Heart left ventricle (tissue), 16 donors: ENCODE results near the gene CPLANE1. TPM values are rescaled to one million over a fixed set of nuclear protein-coding genes. Genes with fewer than 3 reads are reported as not detected.
"Not testable (repeated sequence)": the region's sequence is repeated elsewhere in the genome, so short reads cannot be mapped to it uniquely, and the experiment has no call there.

Source experiments
- ATAC-seq, 4 donors: fragments of 200-7000 bp; cut with Tn5 transposase; one replicate each; pipeline ENCODE4 v1.9.1; 2020 to 2022; ENCODE audit warnings: moderate library complexity in 4 of 4, mild to moderate bottlenecking in 3 of 4, moderate number of reproducible peaks in 1 of 4
- DNase-seq, 5 donors: peaks; one replicate each; pipeline ENCODE4 v3.0.0-alpha.2; 2020
- H3K27ac ChIP-seq, 12 donors: fragments of 200-600 bp; sonication (generic) in 4 of 12; one replicate each; pipeline versions ENCODE4 v1.5.0 to v1.8.0; 2016 to 2022; ENCODE audit warnings: mild to moderate bottlenecking in 2 of 12
- H3K27me3 ChIP-seq, 9 donors: fragments of 200-600 bp; sonication (generic) in 2 of 9; one replicate each; pipeline versions ENCODE4 v1.5.1 to v1.8.0; 2016 to 2022; ENCODE audit warnings: mild to moderate bottlenecking in 3 of 9
- H3K36me3 ChIP-seq, 9 donors: fragments of 200-600 bp; sonication (generic) in 2 of 9; one replicate each; pipeline versions ENCODE4 v1.5.0 to v1.8.0; 2018 to 2022; ENCODE audit warnings: mild to moderate bottlenecking in 2 of 9
- H3K4me1 ChIP-seq, 12 donors: fragments of 200-600 bp; sonication (generic) in 4 of 12; one replicate each; pipeline versions ENCODE4 v1.5.0 to v1.8.0; 2016 to 2022; ENCODE audit warnings: mild to moderate bottlenecking in 3 of 12
- H3K4me3 ChIP-seq, 12 donors: fragments of 200-600 bp; sonication (generic) in 4 of 12; one replicate each; pipeline versions ENCODE4 v1.5.0 to v1.8.0; 2017 to 2022; ENCODE audit warnings: mild to moderate bottlenecking in 9 of 12, moderate library complexity in 4 of 12
- H3K9me3 ChIP-seq, 12 donors: fragments of 200-600 bp; sonication (generic) in 4 of 12; one replicate each; pipeline versions ENCODE4 v1.5.0 to v1.8.0; 2016 to 2022; ENCODE audit warnings: mild to moderate bottlenecking in 1 of 12
- POLR2A ChIP-seq, 2 donors: fragments of 450-650 bp; IDR thresholded peaks; one replicate each; pipeline ENCODE4 v1.6.1; 2017; ENCODE audit warnings: antibody characterized with exemption in 2 of 2, mild to moderate bottlenecking in 2 of 2, moderate library complexity in 2 of 2
- WGBS, 4 donors: extraction: QIAGEN DNeasy Blood & Tissue Kit in 2 of 4; methylation state at CpG; one replicate each; pipeline versions ENCODE4 v1.1.5 to v1.1.7; 2013 to 2018; 5-methylcytosine and 5-hydroxymethylcytosine counted together
- intact Hi-C, 10 donors: fragments of 100-400 bp; cut with DNase I; formaldehyde crosslinking; loops; one replicate each; pipeline versions ENCODE4 v1.11.1 to v1.14.2; 2022
- polyA plus RNA-seq, 2 donors: library from polyadenylated mRNA; stranded (reverse); fragments of 200-250 nt; gene quantifications; one replicate each; pipeline ENCODE4 v1.2.3, GENCODE V29; 2013
- total RNA-seq, 9 donors: library from RNA; depleted of rRNA in 2 of 9; stranded (reverse); fragments of >200 nt in 2 of 9; fragmentation: NEBNext Ultra II Directional in 3 of 9; extraction: Animal tissue kit (Norgen Biotek cat#: 25700) in 3 of 9; gene quantifications; one replicate each; pipeline versions ENCODE4 v1.1.0 to v1.2.4, GENCODE V29; 2016 to 2023
- TF ChIP-seq, protein P1 (sequence below), 12 donors: fragments of 200-600 bp; sonication (generic) in 4 of 12; IDR thresholded peaks; one replicate each; pipeline versions ENCODE4 v1.5.0 to v1.8.0; 2018 to 2022; ENCODE audit warnings: antibody characterized with exemption in 12 of 12, mild to moderate bottlenecking in 5 of 12
- donor health status: ischemic (EF 13 %, LVEDD 7.1; RV severe dilation, severe dysfunction).
- donor health status: healthy with polysubstance abuse.
- donor health status: DM: no; HTN: yes; CAD: no.
- donor health status: DM: no; HTN: no; CAD: no.
- donor health status: ischemic (EF 25% LVEDD 6.9; RV normal size, moderate dysfunction).
- donor health status: ischemic (EF 25% LVEDD 5.7; RV mildly dilated, moderate dysfunction).
- donor health status: healthy.
- donor health status: DM: yes; HTN: yes; CAD: no.
- donor health status: ischemic (EF 35%, LVEDD 5.7; RV mildly dilated, moderate dysfunction).
- donor health status: nonischemic (EF 11% LVEDD 7.7; RV severe dilation, severe dysfunction).
- donor health status: DM: yes; HTN: yes; CAD: no.
- donor health status: PGD.
- donor health status: ischemic (EF 29% LVEDD 5.4; RV normal size, mild dysfunction).
- donor health status: nonischemic (EF 23%, LVEDD 6.1; RV moderate dilation, normal function).

CPLANE1 gene
- total and polyA plus RNA-seq, 11 donors: 2.6 to 13.2 (median 9.3) TPM

DNA sequence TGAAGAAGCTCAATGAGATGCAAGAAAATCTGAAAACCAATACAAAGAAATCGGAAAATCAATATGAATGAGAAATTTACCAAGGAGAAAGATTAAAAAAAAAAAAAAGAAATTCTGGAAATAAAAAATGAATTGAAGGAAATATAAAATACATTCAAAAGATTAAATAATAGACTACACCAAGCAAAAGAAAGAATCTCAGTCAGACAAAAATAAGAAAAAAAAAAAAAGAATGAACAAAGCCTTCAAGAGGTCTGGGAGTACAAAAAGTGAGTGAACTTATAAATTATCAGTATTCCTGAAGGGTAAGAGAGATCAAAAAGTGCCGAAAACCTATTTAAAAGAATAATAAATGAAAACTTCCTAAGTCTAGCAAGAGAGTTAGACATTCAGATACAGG lies 14.9 kb downstream of the CPLANE1 start:
- no peaks in the 10 kb centered on the region for H3K4me1 ChIP-seq
- DNase-seq (no peak), ATAC-seq (no peak)
- no peak for TF ChIP-seq POLR2A (IDR thresholded peaks at IDR 0.05)
- TF ChIP-seq, protein P1, sequence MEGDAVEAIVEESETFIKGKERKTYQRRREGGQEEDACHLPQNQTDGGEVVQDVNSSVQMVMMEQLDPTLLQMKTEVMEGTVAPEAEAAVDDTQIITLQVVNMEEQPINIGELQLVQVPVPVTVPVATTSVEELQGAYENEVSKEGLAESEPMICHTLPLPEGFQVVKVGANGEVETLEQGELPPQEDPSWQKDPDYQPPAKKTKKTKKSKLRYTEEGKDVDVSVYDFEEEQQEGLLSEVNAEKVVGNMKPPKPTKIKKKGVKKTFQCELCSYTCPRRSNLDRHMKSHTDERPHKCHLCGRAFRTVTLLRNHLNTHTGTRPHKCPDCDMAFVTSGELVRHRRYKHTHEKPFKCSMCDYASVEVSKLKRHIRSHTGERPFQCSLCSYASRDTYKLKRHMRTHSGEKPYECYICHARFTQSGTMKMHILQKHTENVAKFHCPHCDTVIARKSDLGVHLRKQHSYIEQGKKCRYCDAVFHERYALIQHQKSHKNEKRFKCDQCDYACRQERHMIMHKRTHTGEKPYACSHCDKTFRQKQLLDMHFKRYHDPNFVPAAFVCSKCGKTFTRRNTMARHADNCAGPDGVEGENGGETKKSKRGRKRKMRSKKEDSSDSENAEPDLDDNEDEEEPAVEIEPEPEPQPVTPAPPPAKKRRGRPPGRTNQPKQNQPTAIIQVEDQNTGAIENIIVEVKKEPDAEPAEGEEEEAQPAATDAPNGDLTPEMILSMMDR (IDR thresholded peaks at IDR 0.05): no peak
- H3K9me3 ChIP-seq: peaks cover 0 to 36% (median 11%) of the 10 kb centered on the region in 12 donors
- peaks cover 0 to 81% (median 45%) of the 10 kb centered on the region in 9 donors for H3K36me3 ChIP-seq
- WGBS, 4 donors: 94 to 98% (median 97%) methylated on average over 2 of the region's 2 CpGs
- no peaks in the 10 kb centered on the region for H3K27me3 ChIP-seq
- no peak overlapping the region for H3K4me3 ChIP-seq
- H3K27ac ChIP-seq: no peak overlapping the region
- intact Hi-C loops: no loop called here

DNA sequence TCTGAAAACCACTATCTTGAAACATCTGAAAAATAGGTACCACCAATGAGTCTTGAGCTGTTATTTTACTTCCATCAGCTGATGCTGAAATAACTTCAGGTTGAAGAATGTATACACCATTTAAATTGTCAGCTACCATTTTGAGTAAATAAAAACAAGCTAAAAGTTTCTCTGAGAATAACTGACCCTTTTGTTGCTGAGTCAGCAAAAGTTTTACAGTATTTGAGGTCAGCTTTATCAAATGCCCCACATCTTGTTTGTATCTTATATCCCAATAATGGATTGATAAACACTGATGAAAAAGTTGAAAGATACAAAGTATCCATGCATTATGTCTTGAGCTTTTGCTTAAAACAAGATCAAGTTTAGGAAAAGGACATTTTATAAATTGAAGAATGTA lies 22.8 kb downstream of the CPLANE1 start:
- Histone ChIP-seq H3K36me3 (peaks cover 0 to 99% (median 58%) of the 10 kb centered on the region in 9 donors), H3K27me3 (no peaks in the 10 kb centered on the region), H3K27ac (no peak overlapping the region), H3K4me1 (no peaks in the 10 kb centered on the region), H3K9me3 (no peaks in the 10 kb centered on the region), H3K4me3 (no peak overlapping the region)
- intact Hi-C loops: loop anchor here in 2 of 10 donors (10.0 kb wide), 2 partner anchors 78 to 118 kb away; no protein-coding TSS in a partner anchor
- DNase-seq (no peak), ATAC-seq (no peak)
- TF ChIP-seq, protein P1 (IDR thresholded peaks at IDR 0.05): no peak

DNA sequence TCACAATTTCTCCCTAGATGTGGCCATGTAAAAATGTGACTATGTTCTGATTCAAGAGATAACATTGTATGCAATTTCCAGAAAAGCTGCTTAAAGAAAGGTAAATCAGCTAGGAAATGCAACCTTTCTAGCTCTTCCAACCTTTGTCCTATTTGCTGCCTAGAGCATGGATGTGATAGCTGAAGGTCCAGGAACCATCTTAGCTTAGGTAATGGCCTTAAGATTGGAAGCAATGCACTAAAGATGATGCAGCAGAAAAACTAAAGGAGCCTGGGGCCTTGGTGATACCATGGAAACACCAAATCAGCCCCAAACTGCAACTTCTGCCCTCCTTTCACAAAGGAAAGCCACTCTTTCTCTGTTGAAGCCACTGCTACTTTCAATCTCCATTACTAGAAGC lies 27.0 kb downstream of the CPLANE1 start:
- no peak overlapping the region for H3K4me3 ChIP-seq
- DNase-seq: no peak
- peaks cover 0 to 100% (median 88%) of the 10 kb centered on the region in 9 donors for H3K36me3 ChIP-seq
- no peaks in the 10 kb centered on the region for H3K27me3 ChIP-seq
- H3K27ac ChIP-seq: no peak overlapping the region
- TF ChIP-seq, protein P1 (IDR thresholded peaks at IDR 0.05): no peak
- TF ChIP-seq POLR2A (IDR thresholded peaks at IDR 0.05): no peak
- intact Hi-C loops: loop anchor here in 2 of 10 donors (10.0 kb wide), 2 partner anchors 83 to 123 kb away; no protein-coding TSS in a partner anchor
- H3K4me1 ChIP-seq: no peaks in the 10 kb centered on the region
- ATAC-seq: no peak
- H3K9me3 ChIP-seq: no peaks in the 10 kb centered on the region

DNA sequence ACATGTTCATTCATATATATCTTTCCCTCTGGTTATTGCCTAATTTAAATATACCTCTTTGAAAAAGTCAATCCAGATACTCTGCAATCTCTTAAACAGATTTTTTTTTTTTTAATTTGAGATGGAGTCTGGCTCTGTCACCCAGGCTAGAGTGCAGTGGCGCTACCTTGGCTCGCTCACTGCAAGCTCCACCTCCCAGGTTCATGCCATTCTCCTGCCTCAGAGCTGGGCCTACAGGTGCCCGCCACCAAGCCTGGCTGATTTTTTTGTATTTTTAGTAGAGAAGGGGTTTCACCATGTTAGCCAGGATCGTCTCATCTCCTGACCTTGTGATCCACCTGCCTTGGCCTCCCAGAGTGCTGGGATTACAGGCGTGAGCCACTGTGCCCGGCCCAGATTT lies 28.8 kb downstream of the CPLANE1 start:
- H3K4me3 ChIP-seq, H3K9me3 ChIP-seq, H3K27ac ChIP-seq, DNase-seq, ATAC-seq, H3K4me1 ChIP-seq, H3K27me3 ChIP-seq: not testable (repeated sequence)
- 91 to 100% (median 97%) methylated on average over 6 of the region's 6 CpGs for WGBS, 4 donors
- intact Hi-C loops: loop anchor here in 2 of 10 donors (10.0 kb wide), 2 partner anchors 84 to 124 kb away; no protein-coding TSS in a partner anchor
- peaks cover 0 to 99% (median 93%) of the 10 kb centered on the region in 9 donors for H3K36me3 ChIP-seq

- WGBS, 4 donors: 92 to 97% (median 94%) methylated on average over 5 of the region's 5 CpGs
- H3K27ac ChIP-seq, H3K27me3 ChIP-seq, H3K9me3 ChIP-seq, intact Hi-C loops, DNase-seq, ATAC-seq, H3K4me1 ChIP-seq, H3K4me3 ChIP-seq: not testable (repeated sequence)
- H3K36me3 ChIP-seq: peaks cover 0 to 99% (median 84%) of the 10 kb centered on the region in 9 donors
Measured at GRCh38 chr5:37219384-37219783, 29.8 kb downstream of the CPLANE1 start.
